OCI-LY1 (cell line): Measurements from ENCODE around the gene ZNF366.

Source experiments
- EZH2 ChIP-seq: fragments of 200-600 bp; sonication (generic), shearing (Covaris generic); IDR thresholded peaks from 2 replicates; pipeline ENCODE4 v1.8.0; 2017; ENCODE audit warnings: borderline replicate concordance, mixed run types, mild to moderate bottlenecking, antibody characterized with exemption, low read length, moderate library complexity, mixed read lengths
- TF ChIP-seq, protein P1 (sequence below): fragments of 200-600 bp; sonication (generic), shearing (Covaris generic); IDR thresholded peaks from 2 replicates; pipeline ENCODE4 v1.5.1; 2017; ENCODE audit warnings: mild to moderate bottlenecking, antibody characterized with exemption, low read length, moderate library complexity, mixed read lengths

DNA sequence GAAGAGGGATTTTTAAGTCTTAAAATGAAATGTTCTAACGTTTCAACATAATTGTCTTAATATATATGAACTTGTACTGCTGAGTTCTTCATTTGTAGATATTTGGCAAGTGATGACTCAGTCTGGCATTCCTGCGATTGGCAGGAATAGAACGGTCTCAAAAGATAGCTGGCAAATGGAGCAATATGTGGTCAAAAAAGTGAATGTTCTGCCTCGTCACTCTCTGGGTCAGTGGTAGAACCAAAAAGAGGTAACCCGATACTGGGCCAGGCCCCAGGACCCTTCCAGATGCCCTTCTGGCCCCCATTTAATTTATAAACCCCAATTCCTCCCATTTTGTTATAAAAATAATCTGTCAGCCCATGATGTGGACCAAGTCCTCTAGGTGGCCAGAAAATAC lies 39.2 kb downstream of the ZNF366 start:
- TF ChIP-seq, protein P1, sequence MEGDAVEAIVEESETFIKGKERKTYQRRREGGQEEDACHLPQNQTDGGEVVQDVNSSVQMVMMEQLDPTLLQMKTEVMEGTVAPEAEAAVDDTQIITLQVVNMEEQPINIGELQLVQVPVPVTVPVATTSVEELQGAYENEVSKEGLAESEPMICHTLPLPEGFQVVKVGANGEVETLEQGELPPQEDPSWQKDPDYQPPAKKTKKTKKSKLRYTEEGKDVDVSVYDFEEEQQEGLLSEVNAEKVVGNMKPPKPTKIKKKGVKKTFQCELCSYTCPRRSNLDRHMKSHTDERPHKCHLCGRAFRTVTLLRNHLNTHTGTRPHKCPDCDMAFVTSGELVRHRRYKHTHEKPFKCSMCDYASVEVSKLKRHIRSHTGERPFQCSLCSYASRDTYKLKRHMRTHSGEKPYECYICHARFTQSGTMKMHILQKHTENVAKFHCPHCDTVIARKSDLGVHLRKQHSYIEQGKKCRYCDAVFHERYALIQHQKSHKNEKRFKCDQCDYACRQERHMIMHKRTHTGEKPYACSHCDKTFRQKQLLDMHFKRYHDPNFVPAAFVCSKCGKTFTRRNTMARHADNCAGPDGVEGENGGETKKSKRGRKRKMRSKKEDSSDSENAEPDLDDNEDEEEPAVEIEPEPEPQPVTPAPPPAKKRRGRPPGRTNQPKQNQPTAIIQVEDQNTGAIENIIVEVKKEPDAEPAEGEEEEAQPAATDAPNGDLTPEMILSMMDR = no peak
- TF ChIP-seq EZH2 = no peak
